ENCODE results near the gene PBX2. TPM values are rescaled to one million over a fixed set of nuclear protein-coding genes. Genes with fewer than 3 reads are reported as not detected.
"Not testable (repeated sequence)": the region's sequence is repeated elsewhere in the genome, so short reads cannot be mapped to it uniquely, and the experiment has no call there.

The PBX2 gene
- polyA plus RNA-seq, 3 donors = 1.9 to 201 (median 4.0) TPM

GRCh38 chr6:32187009-32187709 lies 2.8 kb downstream of the PBX2 start:
- Histone ChIP-seq H2AFZ (ENCODE audit: insufficient read depth, low read depth, low read length, poor library complexity, severe bottlenecking) (no peak overlapping the region), H3K4me3 (replicated peaks in 1 of 3; ENCODE audit: low read depth in 2 of 3, low read length in 3 of 3) (peak overlapping the region in 1 of 3 experiments; percentile 98), H3K4me2 (replicated peaks; ENCODE audit: extremely low read depth, low read length, poor library complexity, severe bottlenecking) (peak overlapping the region; percentile 100), H3K27ac (ENCODE audit: low read depth in 1 of 2, low read length in 2 of 2) (peak overlapping the region; percentile 0 to 95), H4K20me1 (ENCODE audit: insufficient read depth, low read length) (peaks cover 7% of the 10 kb centered on the region), H3K36me3 (replicated peaks in 1 of 2; ENCODE audit: control insufficient read depth in 1 of 2, insufficient read depth in 2 of 2, low read length in 2 of 2) (peaks cover 46 to 61% of the 10 kb centered on the region in 2 donors), H3K9ac (ENCODE audit: insufficient read depth, low read length, poor library complexity, severe bottlenecking) (no peak overlapping the region), H3K79me2 (ENCODE audit: insufficient read depth, low read length) (peaks cover 79% of the 10 kb centered on the region), H3K27me3 (ENCODE audit: control insufficient read depth in 2 of 2, insufficient read depth in 2 of 2, low read length in 2 of 2) (no peaks in the 10 kb centered on the region), H3K4me1 (ENCODE audit: control insufficient read depth in 1 of 2, insufficient read depth in 2 of 2, low read length in 2 of 2) (peaks cover 57 to 62% of the 10 kb centered on the region in 2 donors), H3K9me3 (replicated peaks in 1 of 2; ENCODE audit: control insufficient read depth in 1 of 2, insufficient read depth in 1 of 2, low read length in 2 of 2) (no peaks in the 10 kb centered on the region)
- Mint-ChIP-seq H3K27ac (peak overlapping the region; percentile 57 to 92 (median 85)), H3K36me3 (peaks cover 56 to 72% of the 10 kb centered on the region in 2 donors), H3K9me3 (no peaks in the 10 kb centered on the region), H3K27me3 (ENCODE audit: low read depth in 3 of 3) (peaks cover 0 to 2% (median 1%) of the 10 kb centered on the region in 3 donors), H3K4me1 (peaks cover 62% of the 10 kb centered on the region), H3K4me3 (peak overlapping the region; percentile 52 to 71)
- WGBS (ENCODE audit: insufficient coverage) = 5% methylated on average over 6 of the region's 12 CpGs
- intact Hi-C loops (cut with micrococcal nuclease) = no loop called here
- DNase-seq = peak in 1 of 3 donors; percentile 37
- TF ChIP-seq, protein P1, sequence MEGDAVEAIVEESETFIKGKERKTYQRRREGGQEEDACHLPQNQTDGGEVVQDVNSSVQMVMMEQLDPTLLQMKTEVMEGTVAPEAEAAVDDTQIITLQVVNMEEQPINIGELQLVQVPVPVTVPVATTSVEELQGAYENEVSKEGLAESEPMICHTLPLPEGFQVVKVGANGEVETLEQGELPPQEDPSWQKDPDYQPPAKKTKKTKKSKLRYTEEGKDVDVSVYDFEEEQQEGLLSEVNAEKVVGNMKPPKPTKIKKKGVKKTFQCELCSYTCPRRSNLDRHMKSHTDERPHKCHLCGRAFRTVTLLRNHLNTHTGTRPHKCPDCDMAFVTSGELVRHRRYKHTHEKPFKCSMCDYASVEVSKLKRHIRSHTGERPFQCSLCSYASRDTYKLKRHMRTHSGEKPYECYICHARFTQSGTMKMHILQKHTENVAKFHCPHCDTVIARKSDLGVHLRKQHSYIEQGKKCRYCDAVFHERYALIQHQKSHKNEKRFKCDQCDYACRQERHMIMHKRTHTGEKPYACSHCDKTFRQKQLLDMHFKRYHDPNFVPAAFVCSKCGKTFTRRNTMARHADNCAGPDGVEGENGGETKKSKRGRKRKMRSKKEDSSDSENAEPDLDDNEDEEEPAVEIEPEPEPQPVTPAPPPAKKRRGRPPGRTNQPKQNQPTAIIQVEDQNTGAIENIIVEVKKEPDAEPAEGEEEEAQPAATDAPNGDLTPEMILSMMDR (IDR thresholded peaks at IDR 0.05) = no peak

DNA sequence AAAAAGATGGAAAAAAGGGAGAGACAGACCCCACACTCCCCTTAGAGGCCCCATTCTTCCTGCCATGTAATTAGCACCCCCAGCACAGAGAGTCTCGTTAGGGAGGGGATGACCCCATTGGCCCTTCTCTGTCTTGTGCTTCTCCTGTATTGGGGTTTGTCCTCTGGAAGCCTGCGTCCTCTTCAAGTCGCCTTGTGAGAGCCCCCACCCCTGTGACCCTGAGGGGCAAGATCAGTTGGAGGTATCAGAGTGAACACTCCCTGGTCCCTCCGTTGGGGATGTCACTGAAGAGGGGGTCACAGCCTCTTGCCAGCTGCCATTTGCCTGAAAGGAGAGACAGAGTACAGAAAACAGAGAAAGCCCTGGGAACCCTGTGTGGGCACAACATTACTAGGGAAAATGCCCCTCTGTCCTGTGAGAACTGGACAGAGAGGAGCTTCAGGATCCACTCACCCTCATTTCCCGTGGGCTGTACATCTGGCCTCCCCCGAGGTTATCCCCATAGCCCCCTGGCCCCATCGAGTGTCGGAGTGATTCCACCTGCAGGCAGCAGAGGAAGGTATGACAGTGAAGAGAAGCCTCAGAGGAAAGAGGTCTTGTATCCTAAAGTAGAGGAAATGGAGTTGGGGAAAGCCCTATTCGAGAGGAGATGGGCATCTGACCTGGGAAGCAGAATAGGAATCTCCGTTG lies 3.7 kb downstream of the PBX2 start:
- Mint-ChIP-seq H3K4me3 (peak overlapping the region; percentile 21 to 71), H3K4me1 (peaks cover 62% of the 10 kb centered on the region), H3K27ac (peak overlapping the region; percentile 57 to 92 (median 85)), H3K36me3 (peaks cover 58 to 77% of the 10 kb centered on the region in 2 donors)
- Histone ChIP-seq H3K36me3 (replicated peaks in 1 of 2; ENCODE audit: control insufficient read depth in 1 of 2, insufficient read depth in 2 of 2, low read length in 2 of 2) (peaks cover 48 to 68% of the 10 kb centered on the region in 2 donors), H3K27ac (ENCODE audit: low read depth in 1 of 2, low read length in 2 of 2) (peak overlapping the region; percentile 37 to 95), H3K4me2 (replicated peaks; ENCODE audit: extremely low read depth, low read length, poor library complexity, severe bottlenecking) (peak overlapping the region; percentile 100), H3K4me1 (ENCODE audit: control insufficient read depth in 1 of 2, insufficient read depth in 2 of 2, low read length in 2 of 2) (peaks cover 56 to 61% of the 10 kb centered on the region in 2 donors), H3K79me2 (ENCODE audit: insufficient read depth, low read length) (peaks cover 74% of the 10 kb centered on the region), H3K4me3 (replicated peaks in 1 of 3; ENCODE audit: low read depth in 2 of 3, low read length in 3 of 3) (peak overlapping the region in 1 of 3 experiments; percentile 98)
- intact Hi-C loops (cut with micrococcal nuclease); H4K20me1 ChIP-seq (ENCODE audit: insufficient read depth, low read length); H3K9me3 ChIP-seq (replicated peaks in 1 of 2; ENCODE audit: control insufficient read depth in 1 of 2, insufficient read depth in 1 of 2, low read length in 2 of 2); DNase-seq; H3K27me3 Mint-ChIP-seq (ENCODE audit: low read depth in 3 of 3); H3K27me3 ChIP-seq (ENCODE audit: control insufficient read depth in 2 of 2, insufficient read depth in 2 of 2, low read length in 2 of 2); H3K9me3 Mint-ChIP-seq; H2AFZ ChIP-seq (ENCODE audit: insufficient read depth, low read depth, low read length, poor library complexity, severe bottlenecking); H3K9ac ChIP-seq (ENCODE audit: insufficient read depth, low read length, poor library complexity, severe bottlenecking): not testable (repeated sequence)
- WGBS (ENCODE audit: insufficient coverage) = 87% methylated on average over 6 of the region's 10 CpGs

DNA sequence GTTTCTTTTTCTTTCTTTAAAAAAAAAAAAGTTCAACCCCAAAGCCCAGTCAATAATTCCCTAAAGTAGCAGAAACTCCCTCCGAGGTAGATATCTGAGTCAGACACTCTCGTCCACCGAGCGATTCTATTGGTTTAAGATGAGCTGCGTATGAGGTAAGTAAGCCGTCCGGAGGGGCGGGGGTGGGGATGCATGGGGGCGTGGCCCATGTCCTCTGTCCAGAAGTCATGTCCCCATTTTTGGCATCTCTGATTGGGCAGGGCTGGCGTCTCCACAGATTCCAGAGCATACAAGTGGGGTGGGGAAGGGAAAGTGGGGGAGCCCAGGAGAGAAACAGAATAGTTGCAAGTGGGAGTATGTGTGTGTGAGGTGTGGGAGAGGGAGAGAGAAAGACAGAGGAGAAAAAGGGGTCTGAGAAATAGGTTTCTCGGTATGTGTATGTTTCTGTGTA lies 4.3 kb downstream of the PBX2 start:
- H3K4me3 Mint-ChIP-seq; H4K20me1 ChIP-seq (ENCODE audit: insufficient read depth, low read length); H3K4me3 ChIP-seq (replicated peaks in 1 of 3; ENCODE audit: low read depth in 2 of 3, low read length in 3 of 3); H3K9me3 ChIP-seq (replicated peaks in 1 of 2; ENCODE audit: control insufficient read depth in 1 of 2, insufficient read depth in 1 of 2, low read length in 2 of 2); H3K27me3 ChIP-seq (ENCODE audit: control insufficient read depth in 2 of 2, insufficient read depth in 2 of 2, low read length in 2 of 2); H3K27me3 Mint-ChIP-seq (ENCODE audit: low read depth in 3 of 3); H3K9ac ChIP-seq (ENCODE audit: insufficient read depth, low read length, poor library complexity, severe bottlenecking); H2AFZ ChIP-seq (ENCODE audit: insufficient read depth, low read depth, low read length, poor library complexity, severe bottlenecking); H3K9me3 Mint-ChIP-seq; intact Hi-C loops (cut with micrococcal nuclease); H3K4me2 ChIP-seq (replicated peaks; ENCODE audit: extremely low read depth, low read length, poor library complexity, severe bottlenecking): not testable (repeated sequence)
- DNase-seq = peak; percentile 47 to 78 (median 51)
- peak overlapping the region; percentile 57 to 92 (median 85) for H3K27ac Mint-ChIP-seq
- peaks cover 50 to 55% of the 10 kb centered on the region in 2 donors for H3K4me1 ChIP-seq (ENCODE audit: control insufficient read depth in 1 of 2, insufficient read depth in 2 of 2, low read length in 2 of 2)
- peaks cover 74% of the 10 kb centered on the region for H3K79me2 ChIP-seq (ENCODE audit: insufficient read depth, low read length)
- H3K4me1 Mint-ChIP-seq = peaks cover 63% of the 10 kb centered on the region
- H3K27ac ChIP-seq (ENCODE audit: low read depth in 1 of 2, low read length in 2 of 2) = peak overlapping the region; percentile 37 to 95
- 60% methylated on average over 1 of the region's 11 CpGs for WGBS (ENCODE audit: insufficient coverage)
- peaks cover 59 to 79% of the 10 kb centered on the region in 2 donors for H3K36me3 Mint-ChIP-seq
- H3K36me3 ChIP-seq (replicated peaks in 1 of 2; ENCODE audit: control insufficient read depth in 1 of 2, insufficient read depth in 2 of 2, low read length in 2 of 2) = peaks cover 54 to 69% of the 10 kb centered on the region in 2 donors
